H9 (cell line): ENCODE results near the gene SNX5. TPM values are rescaled to one million over a fixed set of nuclear protein-coding genes. Genes with fewer than 3 reads are reported as not detected.

Source experiments
- DNase-seq: peaks from one replicate; pipeline ENCODE4 v3.0.0-alpha.2; 2017
- H2AFZ ChIP-seq: one replicate; pipeline ENCODE4 v1.6.1; 2013; ENCODE audit warnings: mild to moderate bottlenecking, low read length, control low read depth, moderate library complexity
- H2AK5ac ChIP-seq: 2 replicates; pipeline ENCODE4 v1.6.1; 2013; ENCODE audit warnings: low read length, control low read depth, mixed read lengths; ENCODE audit not compliant: insufficient read length
- H2BK120ac ChIP-seq: one replicate; pipeline ENCODE4 v1.6.1; 2013; ENCODE audit warnings: low read depth, mild to moderate bottlenecking, low read length, control low read depth, inconsistent platforms; ENCODE audit not compliant: poor library complexity, severe bottlenecking
- H2BK12ac ChIP-seq: 2 replicates; pipeline ENCODE4 v1.6.1; 2013; ENCODE audit warnings: low read length, control low read depth, mixed read lengths, low read depth; ENCODE audit not compliant: insufficient read length
- H2BK15ac ChIP-seq: 2 replicates; pipeline ENCODE4 v1.6.1; 2013; ENCODE audit warnings: low read depth, low read length, control low read depth
- H2BK20ac ChIP-seq: one replicate; pipeline ENCODE4 v1.6.1; 2013; ENCODE audit warnings: low read depth, mild to moderate bottlenecking, low read length, control low read depth, inconsistent platforms; ENCODE audit not compliant: poor library complexity, severe bottlenecking
- H2BK5ac ChIP-seq: 2 replicates; pipeline ENCODE4 v1.6.1; 2013; ENCODE audit warnings: low read length, control low read depth, mixed read lengths; ENCODE audit not compliant: insufficient read length
- H3K14ac ChIP-seq: 2 replicates; pipeline ENCODE4 v1.6.1; 2013; ENCODE audit warnings: low read length, control low read depth; ENCODE audit not compliant: insufficient read depth
- H3K18ac ChIP-seq: 2 replicates; pipeline ENCODE4 v1.6.1; 2013; ENCODE audit warnings: low read depth, mild to moderate bottlenecking, mixed read lengths, low read length, control low read depth; ENCODE audit not compliant: insufficient read length
- H3K23ac ChIP-seq: 2 replicates; pipeline ENCODE4 v1.6.1; 2013; ENCODE audit warnings: low read length, control low read depth, mixed read lengths, low read depth; ENCODE audit not compliant: insufficient read length
- H3K23me2 ChIP-seq: 2 replicates; pipeline ENCODE4 v1.6.1; 2013; ENCODE audit warnings: low read depth, mild to moderate bottlenecking, mixed read lengths, low read length, control low read depth; ENCODE audit not compliant: insufficient read length, poor library complexity, severe bottlenecking
- H3K27ac ChIP-seq: 2 replicates; pipeline ENCODE4 v1.5.1; 2013; ENCODE audit warnings: low read length, control low read depth, mixed read lengths, low read depth; ENCODE audit not compliant: insufficient read length
- H3K27me3 ChIP-seq: 2 replicates; pipeline ENCODE4 v1.6.1; 2013; ENCODE audit warnings: low read length, control low read depth, inconsistent platforms; ENCODE audit not compliant: insufficient read depth
- H3K4ac ChIP-seq: 2 replicates; pipeline ENCODE4 v1.6.1; 2013; ENCODE audit warnings: low read depth, mild to moderate bottlenecking, control low read depth, inconsistent platforms, low read length, moderate library complexity
- H3K4me1 ChIP-seq: 2 replicates; pipeline ENCODE4 v1.6.1; 2013; ENCODE audit warnings: low read length, control low read depth, inconsistent platforms; ENCODE audit not compliant: insufficient read depth
- H3K4me2 ChIP-seq: 2 replicates; pipeline ENCODE4 v1.6.1; 2013; ENCODE audit warnings: low read length, control low read depth, mixed read lengths; ENCODE audit not compliant: insufficient read length, insufficient read depth
- H3K56ac ChIP-seq: 2 replicates; pipeline ENCODE4 v1.6.1; 2013; ENCODE audit warnings: low read depth, mild to moderate bottlenecking, mixed read lengths, low read length, control low read depth; ENCODE audit not compliant: insufficient read length
- H3K79me1 ChIP-seq: 2 replicates; pipeline ENCODE4 v1.6.1; 2013; ENCODE audit warnings: low read depth, mild to moderate bottlenecking, moderate library complexity, low read length, control low read depth, inconsistent platforms; ENCODE audit not compliant: insufficient read depth, poor library complexity, severe bottlenecking
- H3K79me2 ChIP-seq: 2 replicates; pipeline ENCODE4 v1.6.1; 2013; ENCODE audit warnings: low read length, control low read depth, inconsistent platforms; ENCODE audit not compliant: insufficient read depth
- H3K9ac ChIP-seq: 2 replicates; pipeline ENCODE4 v1.6.1; 2013; ENCODE audit warnings: low read length, control low read depth, mixed read lengths; ENCODE audit not compliant: insufficient read length; ENCODE audit errors: extremely low read depth
- H3K9me3 ChIP-seq: one replicate; pipeline ENCODE4 v1.6.1; 2013; ENCODE audit warnings: low read depth, low read length, inconsistent platforms; ENCODE audit not compliant: control insufficient read depth
- H3T11ph ChIP-seq: one replicate; pipeline ENCODE4 v1.6.1; 2013; ENCODE audit warnings: mild to moderate bottlenecking, low read length, control low read depth, inconsistent platforms
- H4K20me1 ChIP-seq: one replicate; pipeline ENCODE4 v1.6.1; 2013; ENCODE audit not compliant: control insufficient read depth, insufficient read length, insufficient read depth
- H4K5ac ChIP-seq: 2 replicates; pipeline ENCODE4 v1.6.1; 2013; ENCODE audit warnings: low read depth, mild to moderate bottlenecking, mixed read lengths, low read length, control low read depth; ENCODE audit not compliant: insufficient read length
- H4K8ac ChIP-seq: replicated peaks from 2 replicates; pipeline ENCODE4 v1.6.1; 2013; ENCODE audit warnings: low read length, control low read depth, mixed read lengths, low read depth; ENCODE audit not compliant: insufficient read length
- H4K91ac ChIP-seq: 2 replicates; pipeline ENCODE4 v1.6.1; 2013; ENCODE audit warnings: low read depth, mild to moderate bottlenecking, moderate library complexity, mixed read lengths, low read length, control low read depth; ENCODE audit not compliant: insufficient read length
- H3K27ac Mint-ChIP-seq, 3 experiments: 2 replicates in 2 of 3; 3 replicates in 1 of 3; pipeline ENCODE4 v1.8.0; 2020 to 2021; ENCODE audit warnings: mixed read lengths in 3 of 3, mild to moderate bottlenecking in 1 of 3, moderate library complexity in 1 of 3
- H3K27me3 Mint-ChIP-seq: 2 replicates; pipeline ENCODE4 v1.8.0; 2021; ENCODE audit warnings: low read depth, mild to moderate bottlenecking, moderate library complexity, mixed read lengths
- H3K36me3 Mint-ChIP-seq, 3 experiments: 2 replicates in 2 of 3; 3 replicates in 1 of 3; pipeline ENCODE4 v1.8.0; 2020 to 2021; ENCODE audit warnings: low read depth in 3 of 3, mixed read lengths in 3 of 3; ENCODE audit not compliant: insufficient read depth in 1 of 3
- H3K4me1 Mint-ChIP-seq, 2 experiments: 2 replicates each; pipeline ENCODE4 v1.8.0; 2020; ENCODE audit warnings: mixed read lengths in 2 of 2
- H3K4me3 Mint-ChIP-seq, 2 experiments: 2 replicates in 1 of 2; 3 replicates in 1 of 2; pipeline ENCODE4 v1.8.0; 2020 to 2021; ENCODE audit warnings: mild to moderate bottlenecking in 2 of 2, mixed read lengths in 2 of 2, moderate library complexity in 1 of 2
- H3K9me3 Mint-ChIP-seq, 2 experiments: 2 replicates in 1 of 2; 3 replicates in 1 of 2; pipeline ENCODE4 v1.8.0; 2020; ENCODE audit warnings: mild to moderate bottlenecking in 2 of 2, mixed read lengths in 2 of 2, moderate library complexity in 1 of 2
- CTCF ChIP-seq: fragments of 200-600 bp; sonication (generic); conservative IDR thresholded peaks from 3 replicates; pipeline ENCODE4 v1.8.0; 2021; ENCODE audit warnings: antibody characterized with exemption, mild to moderate bottlenecking
- WGBS: extraction: QIAGEN DNeasy Blood & Tissue Kit; methylation state at CpG from one replicate; pipeline ENCODE4 v1.1.7; 2013; ENCODE audit warnings: missing lambda C conversion rate, low lambda C conversion rate, mixed read lengths; ENCODE audit not compliant: insufficient read length; ENCODE audit errors: extremely low coverage; 5-methylcytosine and 5-hydroxymethylcytosine counted together
- total RNA-seq: library from RNA; stranded (reverse); gene quantifications from 2 replicates; pipeline ENCODE4 v1.2.1, GENCODE V29; 2021

The SNX5 gene
- total RNA-seq, 1 experiment from 2014 or later: 194 TPM

- Histone ChIP-seq H3K18ac (no peak overlapping the region), H4K8ac (no peak overlapping the region), H3K27me3 (no peaks in the 10 kb centered on the region), H3K23me2 (no peaks in the 10 kb centered on the region), H3K9ac (no peak overlapping the region), H3K14ac (no peak overlapping the region), H4K20me1 (no peaks in the 10 kb centered on the region), H3K4ac (no peak overlapping the region), H2BK15ac (no peak overlapping the region), H2BK12ac (no peak overlapping the region), H3K79me2 (no peaks in the 10 kb centered on the region), H2BK120ac (no peak overlapping the region), H2BK5ac (no peak overlapping the region), H2BK20ac (no peak overlapping the region), H3K79me1 (no peaks in the 10 kb centered on the region), H2AK5ac (no peak overlapping the region), H3K4me1 (no peaks in the 10 kb centered on the region), H2AFZ (no peak overlapping the region), H4K91ac (no peak overlapping the region), H3K23ac (no peak overlapping the region), H3T11ph (no peak overlapping the region), H3K56ac (no peak overlapping the region), H3K27ac (no peak overlapping the region), H4K5ac (no peak overlapping the region), H3K4me2 (no peak overlapping the region), H3K9me3 (no peaks in the 10 kb centered on the region)
- Mint-ChIP-seq H3K36me3 (no peaks in the 10 kb centered on the region), H3K4me1 (peaks cover 0 to 8% of the 10 kb centered on the region in 2 experiments; a peak in 2 of 4 replicates), H3K9me3 (no peaks in the 10 kb centered on the region), H3K27ac (no peak overlapping the region), H3K27me3 (no peaks in the 10 kb centered on the region; the same call in 1 of the 2 replicates), H3K4me3 (no peak overlapping the region)
- DNase-seq: no peak
- no CpG with 5 or more reads among the region's 2 CpGs for WGBS
- TF ChIP-seq CTCF: no peak
Measured at GRCh38 chr20:17912916-17913315, 55.7 kb downstream of the SNX5 start.
